ENCODE measurements around the gene CORO6.
A peak's percentile ranks its signal among the peaks of the same experiment; 100 is the strongest.

The CORO6 gene

DNA sequence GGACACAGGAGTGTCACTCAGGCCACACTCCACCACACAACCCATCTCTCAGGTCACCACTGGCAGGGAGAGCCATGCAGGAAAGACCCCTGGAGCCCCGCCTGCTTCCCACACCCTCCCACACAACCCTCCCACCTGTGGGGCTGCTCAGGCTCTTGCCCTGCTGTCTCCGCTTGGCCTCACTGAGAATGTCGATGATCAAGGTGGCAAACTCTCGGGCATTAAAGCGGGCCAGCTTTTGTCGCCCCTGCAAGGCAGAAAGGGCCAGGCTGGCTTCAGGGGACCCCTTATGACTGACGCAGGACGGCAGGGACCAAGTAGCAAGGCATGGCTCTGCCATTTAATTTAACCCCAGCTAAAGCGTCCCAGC, 45.7 kb downstream of the CORO6 start:
- no peak for DNase-seq (ENCODE audit: low spot score)

GRCh38 chr17:29576214-29577000, 46.3 kb downstream of the CORO6 start:
- no peak for DNase-seq (ENCODE audit: low spot score)

DNA sequence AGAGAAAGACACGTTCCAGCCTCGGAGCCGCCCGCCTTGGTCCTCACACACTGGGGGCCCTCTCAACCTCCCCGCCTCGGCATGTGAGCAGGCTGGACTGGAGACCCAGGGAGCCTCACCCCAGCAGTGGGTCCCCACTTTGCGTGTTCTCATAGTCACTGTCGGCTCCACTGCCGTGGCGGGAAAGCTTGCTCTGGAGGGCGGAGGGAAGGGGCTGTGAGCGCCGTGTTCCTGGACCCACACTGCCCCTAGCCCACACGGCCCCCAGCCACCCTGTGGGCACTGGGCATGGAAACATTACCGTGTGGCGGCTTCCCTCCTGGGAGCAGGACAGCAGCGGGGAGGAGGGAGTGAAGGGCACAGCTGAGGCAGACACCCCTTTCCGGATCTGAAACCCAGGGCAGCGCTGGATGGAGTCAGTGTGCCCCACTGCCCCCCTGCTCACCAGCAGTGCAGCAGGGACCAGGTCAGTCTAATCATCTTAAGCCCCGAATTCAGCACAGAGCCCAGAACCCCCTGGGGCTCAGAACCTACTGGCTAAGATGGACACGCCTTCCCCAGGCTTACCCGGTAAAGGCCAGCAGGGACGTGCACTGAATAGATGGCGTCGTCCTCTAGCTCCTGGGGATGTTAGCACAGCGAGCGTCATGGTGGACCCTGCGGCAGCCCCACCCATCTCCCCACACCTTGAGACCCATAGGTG, 47.0 kb downstream of the CORO6 start:
- DNase-seq (ENCODE audit: low spot score) = no peak

DNA sequence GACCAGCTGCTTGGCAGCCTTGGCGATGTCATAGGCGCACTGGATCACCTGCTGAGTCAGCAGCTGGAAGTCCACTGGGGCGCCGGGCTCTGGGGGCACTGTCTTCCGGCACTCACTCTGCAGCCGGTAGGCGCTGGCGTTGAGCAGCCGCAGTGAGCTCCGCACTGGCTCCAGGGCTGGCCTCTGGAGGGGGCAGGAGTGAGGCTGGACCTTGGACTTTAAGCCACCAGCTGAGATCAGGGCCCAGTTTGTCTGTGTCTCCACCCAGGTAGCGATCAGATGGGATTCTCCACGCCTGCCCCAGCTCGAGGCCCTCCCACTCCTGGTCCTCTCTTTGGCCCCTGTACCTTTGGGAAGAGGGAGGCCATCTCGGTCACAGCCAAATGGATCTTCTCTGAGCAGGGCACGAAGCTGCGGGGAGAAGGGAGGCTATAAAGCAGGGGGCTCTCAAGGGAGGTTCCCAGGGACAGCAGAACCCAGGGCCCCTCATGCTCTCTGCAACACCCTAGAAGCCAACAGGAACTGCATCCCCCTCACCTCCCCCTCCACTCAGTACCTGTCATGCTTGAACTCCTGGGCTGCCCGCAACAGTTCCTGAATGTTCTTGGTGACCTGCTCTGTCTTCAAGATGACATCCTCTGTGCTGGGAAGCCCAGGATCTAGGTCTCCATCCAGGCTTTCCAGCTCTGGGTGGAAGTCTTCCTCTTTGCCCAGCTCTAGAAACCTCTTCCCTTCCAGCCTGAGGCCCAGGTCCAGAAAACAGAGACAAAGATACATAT, 47.8 kb downstream of the CORO6 start:
- DNase-seq (ENCODE audit: low spot score) = no peak

- DNase-seq (ENCODE audit: low spot score) = no peak
These were observed 48.6 kb downstream of the CORO6 start for GRCh38 chr17:29573871-29574731.

- DNase-seq (ENCODE audit: low spot score) = no peak
These were observed 49.2 kb downstream of the CORO6 start for GRCh38 chr17:29573558-29573869.

DNA sequence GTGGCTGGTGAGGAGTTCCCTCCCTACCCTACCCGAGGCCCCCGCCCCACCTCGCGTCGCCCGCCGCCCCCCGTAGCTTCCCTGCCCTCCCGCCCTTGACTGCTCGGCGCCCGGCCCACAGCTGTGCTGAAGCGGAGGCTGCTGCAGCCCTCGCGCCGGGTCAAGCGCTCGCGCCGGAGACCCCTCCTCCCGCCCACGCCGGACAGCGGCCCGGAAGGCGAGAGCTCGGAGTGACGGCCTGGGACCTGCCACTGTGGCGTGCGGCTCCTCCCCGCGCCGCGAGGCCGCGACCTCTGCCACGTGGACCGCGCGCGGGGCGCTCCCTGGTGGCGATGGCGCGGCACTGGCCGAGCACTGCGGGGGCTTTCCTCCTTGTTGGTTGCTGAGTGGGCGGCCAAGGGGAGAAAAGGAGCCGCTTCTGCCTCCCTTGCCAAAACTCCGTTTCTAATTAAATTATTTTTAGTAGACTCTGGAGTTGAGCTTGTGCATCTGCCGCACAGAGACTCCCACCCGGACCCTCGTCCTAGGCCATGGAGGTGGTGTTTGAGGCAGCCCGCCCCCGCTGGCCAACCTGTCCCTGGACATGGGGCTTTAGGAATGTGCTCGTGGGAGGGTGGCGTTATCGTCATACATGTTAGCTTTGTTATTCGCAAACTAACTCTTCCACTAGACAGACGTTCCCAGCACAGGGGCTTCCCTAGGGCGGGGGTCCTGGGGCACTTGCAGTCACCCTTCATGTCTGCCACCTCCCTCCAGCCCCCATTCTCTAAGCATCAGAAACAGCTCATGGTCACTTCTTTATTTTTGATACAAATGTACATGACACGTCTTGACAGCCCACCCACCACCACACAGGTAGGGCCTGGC, 49.8 kb downstream of the CORO6 start:
- peak; percentile 86 for DNase-seq (ENCODE audit: low spot score)

GRCh38 chr17:29571883-29572681, 50.6 kb downstream of the CORO6 start:
- DNase-seq (ENCODE audit: low spot score) = no peak

GRCh38 chr17:29571486-29571882, 51.2 kb downstream of the CORO6 start:
- DNase-seq (ENCODE audit: low spot score) = no peak

GRCh38 chr17:29570521-29570920, 52.2 kb downstream of the CORO6 start:
- no peak for DNase-seq (ENCODE audit: low spot score)

GRCh38 chr17:29569245-29569950, 53.3 kb downstream of the CORO6 start:
- DNase-seq (ENCODE audit: low spot score) = peak; percentile 68

- DNase-seq (ENCODE audit: low spot score) = peak; percentile 87
These were observed 54.1 kb downstream of the CORO6 start, which contains the start of gene TP53I13 for GRCh38 chr17:29568331-29569244. Gene TP53I13, plus strand, starts transcription at chr17:29568701. Its CDS starts 58 bp downstream, at chr17:29568759.

DNA sequence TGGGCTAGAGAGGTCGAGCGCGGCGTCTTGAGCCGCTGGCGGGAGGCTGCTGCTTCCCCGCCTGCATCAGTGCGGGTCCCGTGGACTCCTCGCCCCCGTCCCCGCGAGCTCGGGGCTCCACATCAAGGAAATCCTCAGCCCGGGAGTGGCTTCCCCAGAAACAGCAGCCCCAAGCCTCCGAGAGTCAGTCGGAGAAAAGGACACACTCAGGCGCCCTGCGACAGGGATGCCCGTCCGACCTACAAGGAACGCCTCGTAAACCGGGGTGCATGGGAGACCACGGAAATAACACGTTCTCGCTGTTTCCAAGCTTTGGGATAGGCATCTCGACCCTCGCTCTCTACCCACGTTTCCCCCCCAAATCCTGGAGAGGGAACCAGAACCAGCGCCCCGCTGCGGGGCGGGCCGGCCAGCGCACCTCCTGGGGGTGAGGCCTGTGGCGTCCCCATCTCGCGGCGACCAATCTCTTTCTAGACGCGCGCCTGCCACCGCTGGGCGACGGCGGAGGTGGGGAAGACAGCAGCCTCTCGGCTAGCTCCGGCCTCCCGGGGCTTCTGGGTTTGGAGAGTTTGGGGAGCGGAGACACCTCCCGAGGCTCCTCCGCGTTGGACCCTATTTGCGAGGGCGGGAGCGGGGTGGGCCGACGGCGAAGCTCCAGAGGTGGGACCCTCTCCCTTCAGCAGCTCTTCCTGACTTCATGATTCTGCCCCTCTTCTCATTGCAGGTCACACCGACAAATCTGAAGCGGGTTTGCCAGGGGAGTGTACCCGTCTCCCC, 55.0 kb downstream of the CORO6 start:
- peak; percentile 80 for DNase-seq (ENCODE audit: low spot score)

DNA sequence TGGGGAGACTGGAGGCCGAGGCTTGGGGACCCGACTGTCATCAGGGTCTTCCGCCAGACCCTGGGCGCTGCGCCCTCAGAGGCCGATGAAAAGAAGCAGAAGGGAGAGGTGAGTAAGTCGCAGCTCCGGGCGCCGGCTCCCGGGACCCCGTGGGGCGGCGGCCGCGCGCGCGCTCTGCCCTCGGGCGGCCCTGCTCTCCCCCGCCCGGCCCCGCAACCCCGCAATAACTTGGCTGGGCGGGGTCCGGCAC, 55.5 kb downstream of the CORO6 start:
- DNase-seq (ENCODE audit: low spot score) = peak; percentile 46

- DNase-seq (ENCODE audit: low spot score) = peak; percentile 92
These were observed 56.0 kb downstream of the CORO6 start, which contains the start of gene ABHD15 for GRCh38 chr17:29566473-29567303. Gene ABHD15, minus strand, starts transcription at chr17:29567037. Its CDS starts 71 bp downstream, at chr17:29566966.

DNA sequence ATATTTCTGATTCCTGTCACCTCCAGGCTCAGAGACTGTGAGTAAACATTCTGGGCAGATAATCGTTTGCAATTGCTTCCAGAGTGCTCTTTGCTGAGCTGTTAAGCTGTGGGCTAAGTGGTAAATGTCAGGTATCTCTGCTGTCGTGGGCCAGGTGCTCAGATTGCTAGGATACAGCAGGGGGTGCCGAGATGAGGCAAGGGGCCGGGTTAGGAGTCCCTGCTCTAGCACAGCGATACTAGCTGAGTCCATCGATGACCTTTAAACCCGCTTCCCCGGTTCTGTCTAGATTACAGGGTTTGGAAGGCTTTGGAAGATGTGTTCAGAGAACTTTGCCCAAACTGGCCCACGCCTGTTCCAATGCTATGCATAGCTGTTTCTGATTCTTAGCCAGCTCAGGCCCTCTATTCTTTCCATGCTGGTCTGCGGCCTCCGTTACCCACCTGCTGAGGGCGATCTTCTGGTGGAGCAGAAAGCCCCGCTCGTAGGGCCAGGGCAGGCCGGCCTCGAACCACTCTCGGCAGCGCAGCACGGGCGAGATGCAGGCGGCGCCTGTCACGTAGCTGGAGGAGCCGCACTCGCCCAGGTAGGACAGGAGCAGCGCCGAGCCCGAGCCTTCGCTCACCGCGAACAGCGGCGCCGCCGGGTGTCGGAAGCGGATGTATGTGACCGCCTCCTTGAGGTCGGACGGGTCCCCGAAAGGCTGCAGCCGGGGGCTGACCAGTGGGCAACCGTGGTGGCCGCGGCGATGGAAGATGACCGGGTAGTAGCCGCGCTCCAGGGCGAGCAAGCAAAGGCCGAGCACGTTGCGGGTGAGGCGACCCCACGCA, 56.9 kb downstream of the CORO6 start:
- DNase-seq (ENCODE audit: low spot score) = peak; percentile 3
